ENCODE data around the gene CREB1. TPM values are rescaled to one million over a fixed set of nuclear protein-coding genes. Genes with fewer than 3 reads are reported as not detected.

Gene CREB1
- total RNA-seq (ENCODE audit: unreplicated experiment) = 76.8 TPM
- long read RNA-seq, full-length matches to known transcripts = 14 of 17 reads
- long read RNA-seq, partial matches to known transcripts = 0 of 17 reads
- long read RNA-seq, other reads (novel, unspliced or antisense) = 3 of 17 reads

- Mint-ChIP-seq H3K9me3 (ENCODE audit: unreplicated experiment) (no peaks in the 10 kb centered on the region), H3K27ac (ENCODE audit: unreplicated experiment) (peak within 1 kb of the TSS; percentile 99), H3K27me3 (ENCODE audit: unreplicated experiment) (peaks cover 17% of the 10 kb centered on the region), H3K36me3 (ENCODE audit: low read depth, unreplicated experiment) (peaks cover 19% of the 10 kb centered on the region), H3K4me3 (ENCODE audit: unreplicated experiment) (peak within 1 kb of the TSS; percentile 100), H3K4me1 (ENCODE audit: unreplicated experiment) (peaks cover 48% of the 10 kb centered on the region)
- peak; percentile 100 for DNase-seq (ENCODE audit: low spot score)
- TF ChIP-seq CTCF (IDR thresholded peaks at IDR 0.05; ENCODE audit: unreplicated experiment) = no peak
These were observed at the start of gene CREB1 for GRCh38 chr2:207529330-207530159. Gene CREB1, plus strand, starts transcription at chr2:207529962. Its CDS starts 25,674 bp downstream, at chr2:207555636.

DNA sequence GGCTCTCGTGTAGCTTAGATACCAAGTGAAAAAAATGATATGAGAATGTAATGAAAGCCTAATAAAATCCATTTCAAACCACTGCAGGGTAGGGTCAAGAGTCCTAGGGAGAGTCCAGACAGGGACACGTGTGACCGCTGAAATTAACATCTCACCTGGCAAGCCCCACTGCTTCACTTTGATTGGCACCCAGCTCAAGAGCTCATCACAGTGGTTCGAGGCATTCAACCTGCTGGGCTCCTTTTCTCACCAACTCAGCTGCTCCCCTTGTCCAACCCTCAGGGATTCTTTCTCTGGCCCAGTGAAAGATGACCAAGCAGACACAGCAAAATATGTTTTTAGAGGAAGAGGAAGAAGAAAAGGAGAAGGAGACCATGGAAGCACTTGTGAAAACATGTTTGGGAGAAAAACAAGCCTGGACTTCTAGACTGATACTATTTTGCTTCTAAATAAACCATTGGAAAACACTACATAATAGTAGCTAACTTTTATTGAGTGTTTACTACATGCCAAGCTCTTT is 49.2 kb upstream of the CREB1 start:
- TF ChIP-seq CTCF (IDR thresholded peaks at IDR 0.05; ENCODE audit: unreplicated experiment) = no peak
- H3K4me1 Mint-ChIP-seq (ENCODE audit: unreplicated experiment) = peaks cover 11% of the 10 kb centered on the region
- H3K27ac Mint-ChIP-seq (ENCODE audit: unreplicated experiment) = no peak overlapping the region
- no peak for DNase-seq (ENCODE audit: low spot score)
- H3K36me3 Mint-ChIP-seq (ENCODE audit: low read depth, unreplicated experiment) = no peaks in the 10 kb centered on the region
- no peak overlapping the region for H3K4me3 Mint-ChIP-seq (ENCODE audit: unreplicated experiment)
- H3K9me3 Mint-ChIP-seq (ENCODE audit: unreplicated experiment) = no peaks in the 10 kb centered on the region
- H3K27me3 Mint-ChIP-seq (ENCODE audit: unreplicated experiment) = peaks cover 5% of the 10 kb centered on the region

GRCh38 chr2:207481924-207482323 is 47.8 kb upstream of the CREB1 start:
- H3K4me3 Mint-ChIP-seq (ENCODE audit: unreplicated experiment) = no peak overlapping the region
- H3K9me3 Mint-ChIP-seq (ENCODE audit: unreplicated experiment) = no peaks in the 10 kb centered on the region
- H3K4me1 Mint-ChIP-seq (ENCODE audit: unreplicated experiment) = peaks cover 11% of the 10 kb centered on the region
- no peak for TF ChIP-seq CTCF (IDR thresholded peaks at IDR 0.05; ENCODE audit: unreplicated experiment)
- H3K36me3 Mint-ChIP-seq (ENCODE audit: low read depth, unreplicated experiment) = no peaks in the 10 kb centered on the region
- DNase-seq (ENCODE audit: low spot score) = no peak
- peaks cover 2% of the 10 kb centered on the region for H3K27me3 Mint-ChIP-seq (ENCODE audit: unreplicated experiment)
- no peak overlapping the region for H3K27ac Mint-ChIP-seq (ENCODE audit: unreplicated experiment)

- Mint-ChIP-seq H3K36me3 (ENCODE audit: low read depth, unreplicated experiment) (no peaks in the 10 kb centered on the region), H3K4me1 (ENCODE audit: unreplicated experiment) (peaks cover 11% of the 10 kb centered on the region), H3K9me3 (ENCODE audit: unreplicated experiment) (no peaks in the 10 kb centered on the region), H3K27ac (ENCODE audit: unreplicated experiment) (no peak overlapping the region), H3K4me3 (ENCODE audit: unreplicated experiment) (no peak overlapping the region), H3K27me3 (ENCODE audit: unreplicated experiment) (peaks cover 2% of the 10 kb centered on the region)
- DNase-seq (ENCODE audit: low spot score) = no peak
- no peak for TF ChIP-seq CTCF (IDR thresholded peaks at IDR 0.05; ENCODE audit: unreplicated experiment)
These were observed 47.1 kb upstream of the CREB1 start for GRCh38 chr2:207482630-207483029.

GRCh38 chr2:207483066-207483465 is 46.7 kb upstream of the CREB1 start:
- no peak for TF ChIP-seq CTCF (IDR thresholded peaks at IDR 0.05; ENCODE audit: unreplicated experiment)
- Mint-ChIP-seq H3K9me3 (ENCODE audit: unreplicated experiment) (no peaks in the 10 kb centered on the region), H3K4me1 (ENCODE audit: unreplicated experiment) (peaks cover 12% of the 10 kb centered on the region), H3K36me3 (ENCODE audit: low read depth, unreplicated experiment) (no peaks in the 10 kb centered on the region), H3K4me3 (ENCODE audit: unreplicated experiment) (no peak overlapping the region), H3K27me3 (ENCODE audit: unreplicated experiment) (peaks cover 2% of the 10 kb centered on the region), H3K27ac (ENCODE audit: unreplicated experiment) (no peak overlapping the region)
- no peak for DNase-seq (ENCODE audit: low spot score)

Measured in endothelial cell (in vitro differentiated cells).